ACC112 (cell line): Measurements from ENCODE around the gene ADGRF4.

Experiments
- H2AFZ ChIP-seq: fragments of 200-600 bp; sonication (generic); one replicate; pipeline ENCODE4 v1.6.0; 2017; ENCODE audit warnings: antibody characterized with exemption, low read length; ENCODE audit not compliant: unreplicated experiment
- H3K27ac ChIP-seq: fragments of 200-600 bp; sonication (generic); 2 replicates; pipeline ENCODE4 v1.5.1; 2014; ENCODE audit warnings: low read depth, mild to moderate bottlenecking, antibody characterized with exemption, low read length, moderate library complexity
- H3K27me3 ChIP-seq: fragments of 200-600 bp; sonication (generic); 2 replicates; pipeline ENCODE4 v1.6.1; 2014; ENCODE audit warnings: mild to moderate bottlenecking, antibody characterized with exemption, low read length, moderate library complexity, mixed read lengths; ENCODE audit not compliant: insufficient read depth
- H3K36me3 ChIP-seq: fragments of 200-600 bp; sonication (generic); 2 replicates; pipeline ENCODE4 v1.6.1; 2016; ENCODE audit warnings: mild to moderate bottlenecking, antibody characterized with exemption, low read length, moderate library complexity, mixed read lengths; ENCODE audit not compliant: insufficient read depth
- H3K4me1 ChIP-seq: fragments of 200-600 bp; sonication (generic); one replicate; pipeline ENCODE4 v1.6.1; 2016; ENCODE audit warnings: low read length, mixed read lengths; ENCODE audit not compliant: insufficient read depth, unreplicated experiment, control insufficient read depth
- H3K4me3 ChIP-seq: fragments of 200-600 bp; sonication (generic); 2 replicates; pipeline ENCODE4 v1.5.1; 2014; ENCODE audit warnings: mild to moderate bottlenecking, low read depth, low read length
- H3K79me2 ChIP-seq: fragments of 200-600 bp; sonication (generic); one replicate; pipeline ENCODE4 v1.6.0; 2016; ENCODE audit warnings: low read length; ENCODE audit not compliant: control insufficient read depth, unreplicated experiment, insufficient read depth

The ADGRF4 gene

GRCh38 chr6:47762502-47762901 is 64.1 kb downstream of the ADGRF4 start:
- H3K27me3 ChIP-seq: no peaks in the 10 kb centered on the region
- H3K27ac ChIP-seq: no peak overlapping the region
- H3K4me1 ChIP-seq: no peaks in the 10 kb centered on the region
- no peaks in the 10 kb centered on the region for H3K79me2 ChIP-seq
- H3K4me3 ChIP-seq: no peak overlapping the region
- H3K36me3 ChIP-seq: no peaks in the 10 kb centered on the region
- no peak overlapping the region for H2AFZ ChIP-seq

- H2AFZ ChIP-seq: no peak overlapping the region
- no peak overlapping the region for H3K4me3 ChIP-seq
- H3K4me1 ChIP-seq: no peaks in the 10 kb centered on the region
- H3K36me3 ChIP-seq: no peaks in the 10 kb centered on the region
- no peaks in the 10 kb centered on the region for H3K79me2 ChIP-seq
- no peaks in the 10 kb centered on the region for H3K27me3 ChIP-seq
- no peak overlapping the region for H3K27ac ChIP-seq
Measured at GRCh38 chr6:47766445-47766844, 68.1 kb downstream of the ADGRF4 start.

- H3K79me2 ChIP-seq: no peaks in the 10 kb centered on the region
- H3K36me3 ChIP-seq: no peaks in the 10 kb centered on the region
- H3K4me3 ChIP-seq: no peak overlapping the region
- no peak overlapping the region for H2AFZ ChIP-seq
- no peak overlapping the region for H3K27ac ChIP-seq
- H3K27me3 ChIP-seq: no peaks in the 10 kb centered on the region
- H3K4me1 ChIP-seq: no peaks in the 10 kb centered on the region
Measured at GRCh38 chr6:47767102-47767501, 68.7 kb downstream of the ADGRF4 start.

- Histone ChIP-seq H3K27me3 (no peaks in the 10 kb centered on the region), H3K4me1 (no peaks in the 10 kb centered on the region), H3K27ac (no peak overlapping the region), H3K36me3 (no peaks in the 10 kb centered on the region), H3K4me3 (no peak overlapping the region), H3K79me2 (no peaks in the 10 kb centered on the region), H2AFZ (no peak overlapping the region)
Measured at GRCh38 chr6:47769982-47770381, 71.6 kb downstream of the ADGRF4 start.
